GM06990 (cell line): Measurements from ENCODE around the gene DEPDC4.

Experiments used
- DNase-seq: peaks from one replicate; pipeline ENCODE4 v3.0.0-alpha.2; 2011; ENCODE audit not compliant: insufficient read length; ENCODE audit errors: extremely low read depth
- H3K27me3 ChIP-seq: replicated peaks from 2 replicates; pipeline ENCODE4 v1.6.0; 2011; ENCODE audit warnings: low read length; ENCODE audit not compliant: control insufficient read depth, insufficient read depth
- H3K36me3 ChIP-seq: 2 replicates; pipeline ENCODE4 v1.5.1; 2011; ENCODE audit warnings: low read length; ENCODE audit not compliant: control insufficient read depth, insufficient read depth
- H3K4me3 ChIP-seq: replicated peaks from 2 replicates; pipeline ENCODE4 v1.5.1; 2011; ENCODE audit warnings: low read depth, mild to moderate bottlenecking, control low read depth, low read length
- TF ChIP-seq, protein P1 (sequence below): IDR thresholded peaks from 2 replicates; pipeline ENCODE4 v1.5.1; 2011; ENCODE audit warnings: low read length, control low read depth, mild to moderate bottlenecking, inconsistent platforms; ENCODE audit not compliant: insufficient read depth, poor library complexity, severe bottlenecking

The DEPDC4 gene

DNA sequence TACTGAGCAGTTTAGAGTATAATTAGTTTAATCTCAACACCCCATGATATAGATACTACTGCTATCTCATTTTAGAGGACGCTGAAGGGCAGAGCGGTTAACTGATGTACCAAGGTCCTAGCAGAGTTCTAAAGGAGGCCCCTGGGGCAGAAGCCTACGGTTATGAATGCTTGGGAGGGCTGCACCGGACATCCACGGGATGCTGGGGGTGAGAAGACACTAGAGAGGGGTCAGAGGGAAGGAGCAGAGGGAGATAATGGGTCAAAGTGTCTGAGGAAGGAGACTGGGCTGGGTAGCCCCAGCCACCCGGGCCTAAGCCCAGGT is 67.9 kb downstream of the DEPDC4 start:
- TF ChIP-seq, protein P1, sequence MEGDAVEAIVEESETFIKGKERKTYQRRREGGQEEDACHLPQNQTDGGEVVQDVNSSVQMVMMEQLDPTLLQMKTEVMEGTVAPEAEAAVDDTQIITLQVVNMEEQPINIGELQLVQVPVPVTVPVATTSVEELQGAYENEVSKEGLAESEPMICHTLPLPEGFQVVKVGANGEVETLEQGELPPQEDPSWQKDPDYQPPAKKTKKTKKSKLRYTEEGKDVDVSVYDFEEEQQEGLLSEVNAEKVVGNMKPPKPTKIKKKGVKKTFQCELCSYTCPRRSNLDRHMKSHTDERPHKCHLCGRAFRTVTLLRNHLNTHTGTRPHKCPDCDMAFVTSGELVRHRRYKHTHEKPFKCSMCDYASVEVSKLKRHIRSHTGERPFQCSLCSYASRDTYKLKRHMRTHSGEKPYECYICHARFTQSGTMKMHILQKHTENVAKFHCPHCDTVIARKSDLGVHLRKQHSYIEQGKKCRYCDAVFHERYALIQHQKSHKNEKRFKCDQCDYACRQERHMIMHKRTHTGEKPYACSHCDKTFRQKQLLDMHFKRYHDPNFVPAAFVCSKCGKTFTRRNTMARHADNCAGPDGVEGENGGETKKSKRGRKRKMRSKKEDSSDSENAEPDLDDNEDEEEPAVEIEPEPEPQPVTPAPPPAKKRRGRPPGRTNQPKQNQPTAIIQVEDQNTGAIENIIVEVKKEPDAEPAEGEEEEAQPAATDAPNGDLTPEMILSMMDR: no peak
- peak overlapping the region; percentile 96 for H3K4me3 ChIP-seq
- H3K27me3 ChIP-seq: no peaks in the 10 kb centered on the region
- no peaks in the 10 kb centered on the region; the same call in 1 of the 2 replicates for H3K36me3 ChIP-seq
- no peak for DNase-seq

DNA sequence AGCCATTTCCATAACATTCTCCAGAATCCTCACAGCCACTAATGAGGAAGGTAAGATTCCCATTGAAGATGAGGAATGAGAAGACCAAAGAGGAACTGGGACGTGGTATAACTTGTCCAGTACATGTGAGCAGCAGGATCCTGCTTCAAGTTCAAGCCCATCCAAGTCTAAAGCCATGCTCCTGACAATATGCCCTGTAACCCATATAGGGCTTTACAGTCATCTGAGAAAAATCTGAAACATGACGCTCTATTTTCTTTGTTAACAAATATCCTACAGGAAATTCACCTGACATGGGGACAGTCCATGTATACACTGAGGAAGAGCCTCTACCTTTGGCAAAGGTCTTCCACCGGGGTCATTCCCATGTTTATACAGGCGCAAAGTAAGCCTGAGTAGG is 69.4 kb downstream of the DEPDC4 start:
- TF ChIP-seq, protein P1: no peak
- H3K36me3 ChIP-seq: no peaks in the 10 kb centered on the region; the same call in 1 of the 2 replicates
- no peaks in the 10 kb centered on the region for H3K27me3 ChIP-seq
- no peak overlapping the region for H3K4me3 ChIP-seq
- DNase-seq: no peak

DNA sequence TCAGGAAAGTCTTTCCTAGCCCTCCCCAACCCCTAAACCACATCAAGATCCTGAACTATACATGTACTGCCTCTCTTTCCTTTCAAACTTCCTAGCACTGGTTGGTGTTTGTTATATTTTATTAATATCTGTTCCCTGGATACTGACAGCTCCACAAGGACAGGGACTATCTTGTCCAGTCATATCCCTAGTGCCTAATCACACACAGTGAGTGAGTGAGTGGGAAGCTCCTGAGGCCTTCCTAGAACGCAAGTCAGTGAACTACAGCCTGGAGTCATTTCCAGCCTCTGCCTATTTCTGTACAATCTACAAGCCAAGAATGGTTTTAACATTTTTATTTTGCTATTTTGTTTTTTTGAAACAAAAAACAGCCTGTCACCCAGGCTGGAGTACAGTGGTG is 73.8 kb downstream of the DEPDC4 start:
- peaks cover 1% of the 10 kb centered on the region for H3K36me3 ChIP-seq
- TF ChIP-seq, protein P1: no peak

More for the DNA sequence above, 73.8 kb downstream of the DEPDC4 start:
- no peak for DNase-seq
- Histone ChIP-seq H3K27me3 (no peaks in the 10 kb centered on the region), H3K4me3 (no peak overlapping the region)
